Brain microvascular endothelial cell (primary cell): ENCODE measurements around the gene B3GNT5.
A peak's percentile ranks its signal among the peaks of the same experiment; 100 is the strongest.

Experiments used
- DNase-seq: peaks from one replicate; pipeline ENCODE4 v3.0.0-alpha.2; 2020
- H3K27ac ChIP-seq: fragments of 250-450 bp; sonication (Bioruptor Pico); 2 replicates; pipeline ENCODE4 v1.5.1; 2020; ENCODE audit warnings: mild to moderate bottlenecking, moderate library complexity
- H3K27me3 ChIP-seq: fragments of 250-450 bp; sonication (Bioruptor Pico); replicated peaks from 2 replicates; pipeline ENCODE4 v1.5.1; 2020; ENCODE audit warnings: mild to moderate bottlenecking
- H3K36me3 ChIP-seq: fragments of 250-450 bp; sonication (Bioruptor Pico); replicated peaks from 2 replicates; pipeline ENCODE4 v1.5.1; 2020; ENCODE audit warnings: mild to moderate bottlenecking
- H3K4me3 ChIP-seq: 2 replicates; pipeline ENCODE4 v1.5.1; 2011; ENCODE audit warnings: low read depth, mild to moderate bottlenecking, control low read depth, low read length, moderate library complexity
- CTCF ChIP-seq: IDR thresholded peaks from 2 replicates; pipeline ENCODE4 v1.5.1; 2011; ENCODE audit warnings: low read depth, mild to moderate bottlenecking, moderate library complexity, low read length, control low read depth, inconsistent platforms; ENCODE audit errors: missing control alignments
- in situ Hi-C: cut with HindIII; loops from 2 replicates; pipeline ENCODE4 v1.10.0; 2017; ENCODE audit warnings: low sequenced_read_pairs, low pct_ligation_motif_present

Gene B3GNT5

GRCh38 chr3:183264268-183264667 is 11.2 kb downstream of the B3GNT5 start:
- no peaks in the 10 kb centered on the region for H3K36me3 ChIP-seq
- no peak for TF ChIP-seq CTCF
- no peak for DNase-seq
- H3K27me3 ChIP-seq = no peaks in the 10 kb centered on the region
- in situ Hi-C loops = no loop called here
- H3K27ac ChIP-seq = peak overlapping the region; percentile 62
- H3K4me3 ChIP-seq = no peak overlapping the region

GRCh38 chr3:183265157-183265642 is 12.1 kb downstream of the B3GNT5 start:
- TF ChIP-seq CTCF = no peak
- peaks cover 7% of the 10 kb centered on the region for H3K36me3 ChIP-seq
- peak overlapping the region; percentile 62 for H3K27ac ChIP-seq
- in situ Hi-C loops = no loop called here
- no peaks in the 10 kb centered on the region for H3K27me3 ChIP-seq
- peak overlapping the region; percentile 1 for H3K4me3 ChIP-seq
- DNase-seq = peak; percentile 57

- in situ Hi-C loops = no loop called here
- TF ChIP-seq CTCF = no peak
- Histone ChIP-seq H3K4me3 (no peak overlapping the region), H3K27me3 (no peaks in the 10 kb centered on the region), H3K27ac (peak overlapping the region; percentile 62), H3K36me3 (peaks cover 10% of the 10 kb centered on the region)
- peak; percentile 90 for DNase-seq
Measured at GRCh38 chr3:183265834-183266417, 12.9 kb downstream of the B3GNT5 start.

GRCh38 chr3:183266454-183266853 is 13.4 kb downstream of the B3GNT5 start:
- H3K36me3 ChIP-seq = peaks cover 10% of the 10 kb centered on the region
- H3K27me3 ChIP-seq = no peaks in the 10 kb centered on the region
- no peak for DNase-seq
- no peak overlapping the region for H3K4me3 ChIP-seq
- in situ Hi-C loops = no loop called here
- no peak overlapping the region for H3K27ac ChIP-seq
- TF ChIP-seq CTCF = no peak

GRCh38 chr3:183267140-183267539 is 14.1 kb downstream of the B3GNT5 start:
- in situ Hi-C loops = no loop called here
- TF ChIP-seq CTCF = no peak
- Histone ChIP-seq H3K36me3 (peaks cover 10% of the 10 kb centered on the region), H3K4me3 (no peak overlapping the region), H3K27me3 (no peaks in the 10 kb centered on the region), H3K27ac (no peak overlapping the region)
- DNase-seq = no peak

- no peak overlapping the region for H3K4me3 ChIP-seq
- H3K36me3 ChIP-seq = peaks cover 10% of the 10 kb centered on the region
- no peaks in the 10 kb centered on the region for H3K27me3 ChIP-seq
- TF ChIP-seq CTCF = no peak
- in situ Hi-C loops = no loop called here
- DNase-seq = no peak
- H3K27ac ChIP-seq = no peak overlapping the region
Measured at GRCh38 chr3:183268366-183268765, 15.3 kb downstream of the B3GNT5 start.
